ENCODE results near the gene HS2ST1.

- TF ChIP-seq POLR2A (IDR thresholded peaks at IDR 0.05): no peak
- no peak for TF ChIP-seq EP300 (IDR thresholded peaks at IDR 0.05)
- no peak for TF ChIP-seq CTCF (IDR thresholded peaks at IDR 0.05)
Observed at GRCh38 chr1:87091425-87091824, 177.0 kb downstream of the HS2ST1 start.

All from ovary (tissue), 3 donors.